HuH-7 (cell line): Measurements from ENCODE around the gene C14orf119.

Source experiments
- DNase-seq: peaks from one replicate; pipeline ENCODE4 v3.0.0; 2011; ENCODE audit warnings: low spot score

Gene C14orf119

GRCh38 chr14:23149745-23150144, 54.4 kb downstream of the C14orf119 start:
- DNase-seq, result no peak
